ENCODE measurements around the gene SPTLC1. TPM values are rescaled to one million over a fixed set of nuclear protein-coding genes. Genes with fewer than 3 reads are reported as not detected.

The SPTLC1 gene
- total and polyA plus RNA-seq, 2 of the 13 experiments (the other 11 are each of a cell fraction or from before 2014, with no cell fraction given): 56.2 to 72.5 TPM

DNA sequence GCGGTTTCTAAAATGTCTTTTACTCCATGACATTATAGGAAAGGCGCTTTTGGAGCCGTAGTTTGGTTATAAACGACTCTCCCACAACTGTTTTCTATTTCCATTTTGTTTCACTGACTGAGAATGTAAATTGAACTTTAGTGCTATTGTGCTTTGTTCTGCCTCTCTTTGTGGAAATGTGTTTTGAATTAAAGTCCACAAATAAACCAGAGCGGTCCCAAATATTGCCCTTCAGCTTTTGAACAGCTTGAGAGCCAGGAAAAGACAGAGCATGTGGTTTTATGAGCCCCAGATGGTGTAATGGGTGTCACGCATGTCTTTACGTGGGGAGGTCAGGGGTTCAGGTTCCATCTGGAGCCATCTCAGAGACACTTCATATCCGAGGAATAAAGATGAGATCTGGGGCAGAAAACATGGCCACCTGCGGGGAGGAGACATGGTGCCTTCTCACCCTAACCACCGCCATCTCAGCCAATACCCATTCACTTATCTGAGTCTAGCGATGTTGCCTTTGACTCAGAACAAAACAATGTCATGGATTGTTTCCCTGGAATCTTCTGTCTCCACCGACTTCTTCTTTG lies 122.7 kb downstream of the SPTLC1 start:
- H3K27me3 ChIP-seq (ENCODE audit: control insufficient read depth in 1 of 2, insufficient read depth in 2 of 2, low read length in 2 of 2): peaks cover 0 to 37% of the 10 kb centered on the region in 2 experiments; a peak in 3 of 5 replicates
- no peak overlapping the region for H3K9ac ChIP-seq (ENCODE audit: insufficient read depth, low read depth, low read length)
- H3K9me3 ChIP-seq (ENCODE audit: low read length): no peaks in the 10 kb centered on the region
- peaks cover 16% of the 10 kb centered on the region for H3K4me1 ChIP-seq (ENCODE audit: insufficient read depth, low read length)
- H4K20me1 ChIP-seq (ENCODE audit: insufficient read depth, low read length): no peaks in the 10 kb centered on the region
- no peak overlapping the region for H3K4me2 ChIP-seq (ENCODE audit: low read depth, low read length)
- BruUV-seq (replicated peaks): no TSS peak
- POLR2A ChIA-PET: no interaction called here
- H2AFZ ChIP-seq (ENCODE audit: low read length): no peak overlapping the region
- CTCF ChIA-PET (ENCODE audit: low intra/inter-chr PET ratio, low total read pairs): no interaction called here
- FAIRE-seq (no peak), ATAC-seq (no peak), DNase-seq (ENCODE audit: low spot score) (no peak)
- intact Hi-C loops (cut with micrococcal nuclease; ENCODE audit: unreplicated experiment): no loop called here
- no peaks in the 10 kb centered on the region for H3K36me3 ChIP-seq (replicated peaks in 1 of 2; ENCODE audit: control insufficient read depth in 1 of 2, insufficient read depth in 2 of 2, low read length in 2 of 2)
- H3K27ac ChIP-seq (ENCODE audit: extremely low read length, insufficient read depth, low read length): no peak overlapping the region
- WGBS (ENCODE audit: low lambda C conversion rate): 53% methylated on average over 12 of the region's 12 CpGs
- no peaks in the 10 kb centered on the region for H3K79me2 ChIP-seq (ENCODE audit: insufficient read depth, low read length)
- TF ChIP-seq RELA (CRISPR knock-in tag; IDR thresholded peaks at IDR 0.05) (no peak), ZNF788 (CRISPR knock-in tag; IDR thresholded peaks at IDR 0.05; ENCODE audit: borderline replicate concordance) (no peak), U2AF2 (IDR thresholded peaks at IDR 0.05; ENCODE audit: low read depth, low read length) (no peak), ZSCAN30 (CRISPR knock-in tag; IDR thresholded peaks at IDR 0.05) (no peak), ZNF550 (CRISPR knock-in tag; IDR thresholded peaks at IDR 0.05; ENCODE audit: borderline replicate concordance) (no peak), ZMYM2 (CRISPR knock-in tag; IDR thresholded peaks at IDR 0.05) (no peak)
- TF ChIP-seq, protein P1, sequence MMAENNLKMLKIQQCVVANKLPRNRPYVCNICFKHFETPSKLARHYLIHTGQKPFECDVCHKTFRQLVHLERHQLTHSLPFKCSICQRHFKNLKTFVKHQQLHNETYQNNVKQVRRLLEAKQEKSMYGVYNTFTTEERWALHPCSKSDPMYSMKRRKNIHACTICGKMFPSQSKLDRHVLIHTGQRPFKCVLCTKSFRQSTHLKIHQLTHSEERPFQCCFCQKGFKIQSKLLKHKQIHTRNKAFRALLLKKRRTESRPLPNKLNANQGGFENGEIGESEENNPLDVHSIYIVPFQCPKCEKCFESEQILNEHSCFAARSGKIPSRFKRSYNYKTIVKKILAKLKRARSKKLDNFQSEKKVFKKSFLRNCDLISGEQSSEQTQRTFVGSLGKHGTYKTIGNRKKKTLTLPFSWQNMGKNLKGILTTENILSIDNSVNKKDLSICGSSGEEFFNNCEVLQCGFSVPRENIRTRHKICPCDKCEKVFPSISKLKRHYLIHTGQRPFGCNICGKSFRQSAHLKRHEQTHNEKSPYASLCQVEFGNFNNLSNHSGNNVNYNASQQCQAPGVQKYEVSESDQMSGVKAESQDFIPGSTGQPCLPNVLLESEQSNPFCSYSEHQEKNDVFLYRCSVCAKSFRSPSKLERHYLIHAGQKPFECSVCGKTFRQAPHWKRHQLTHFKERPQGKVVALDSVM (CRISPR knock-in tag; IDR thresholded peaks at IDR 0.05): no peak
- in situ Hi-C loops (cut with HindIII; ENCODE audit: extremely low pct_ligation_motif_present, low pct_unique_long_range_greater_than_20kb): no loop called here
- H3K4me3 ChIP-seq (replicated peaks in 1 of 3; ENCODE audit: insufficient read depth in 1 of 3, low read depth in 2 of 3, low read length in 3 of 3): no peak overlapping the region
